Measurements from ENCODE around the gene HOXB1. TPM values are rescaled to one million over a fixed set of nuclear protein-coding genes. Genes with fewer than 3 reads are reported as not detected.

Gene HOXB1
- total RNA-seq, 3 donors from 2014 or later, result not detected

DNA sequence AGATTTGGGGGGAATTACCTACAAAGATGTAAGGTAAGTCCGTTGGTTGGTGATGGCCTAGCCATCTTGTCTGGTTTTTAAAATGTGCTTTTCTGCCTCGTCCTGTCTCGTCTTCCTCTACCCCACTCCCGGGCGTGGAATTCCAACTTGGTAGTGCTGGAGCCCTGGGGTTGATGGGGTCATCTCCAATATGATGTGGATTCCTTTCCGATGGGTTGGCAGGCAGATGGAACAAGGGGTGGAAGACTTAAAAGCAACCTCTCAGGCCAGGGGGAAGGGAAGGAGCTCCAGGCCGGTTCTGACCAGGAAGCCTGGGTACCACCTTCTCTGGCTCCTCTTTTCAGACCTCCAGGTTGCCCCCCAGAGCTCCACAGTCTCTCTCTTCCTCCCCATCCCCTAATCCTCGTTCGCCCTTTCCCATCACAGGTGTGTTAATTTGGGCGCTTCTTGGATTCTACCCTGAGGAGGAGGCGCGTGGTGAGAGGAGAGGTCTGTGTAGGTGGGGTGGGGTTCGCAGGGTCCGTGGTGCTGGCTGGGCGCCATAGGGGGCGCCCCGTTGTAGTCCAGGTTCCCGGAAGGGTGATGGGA is 19.2 kb upstream of the HOXB1 start:
- ATAC-seq, result no peak
- intact Hi-C loops (cut with DNase I, micrococcal nuclease), result no loop called here

GRCh38 chr17:48549281-48549630 is 18.4 kb upstream of the HOXB1 start:
- Histone ChIP-seq H3K36me3 (ENCODE audit: low read depth) (no peaks in the 10 kb centered on the region), H3K4me1 (ENCODE audit: low read depth) (peaks cover 13% of the 10 kb centered on the region), H3K9me3 (no peaks in the 10 kb centered on the region), H3K4me3 (no peak overlapping the region)
- TF ChIP-seq, protein P1, sequence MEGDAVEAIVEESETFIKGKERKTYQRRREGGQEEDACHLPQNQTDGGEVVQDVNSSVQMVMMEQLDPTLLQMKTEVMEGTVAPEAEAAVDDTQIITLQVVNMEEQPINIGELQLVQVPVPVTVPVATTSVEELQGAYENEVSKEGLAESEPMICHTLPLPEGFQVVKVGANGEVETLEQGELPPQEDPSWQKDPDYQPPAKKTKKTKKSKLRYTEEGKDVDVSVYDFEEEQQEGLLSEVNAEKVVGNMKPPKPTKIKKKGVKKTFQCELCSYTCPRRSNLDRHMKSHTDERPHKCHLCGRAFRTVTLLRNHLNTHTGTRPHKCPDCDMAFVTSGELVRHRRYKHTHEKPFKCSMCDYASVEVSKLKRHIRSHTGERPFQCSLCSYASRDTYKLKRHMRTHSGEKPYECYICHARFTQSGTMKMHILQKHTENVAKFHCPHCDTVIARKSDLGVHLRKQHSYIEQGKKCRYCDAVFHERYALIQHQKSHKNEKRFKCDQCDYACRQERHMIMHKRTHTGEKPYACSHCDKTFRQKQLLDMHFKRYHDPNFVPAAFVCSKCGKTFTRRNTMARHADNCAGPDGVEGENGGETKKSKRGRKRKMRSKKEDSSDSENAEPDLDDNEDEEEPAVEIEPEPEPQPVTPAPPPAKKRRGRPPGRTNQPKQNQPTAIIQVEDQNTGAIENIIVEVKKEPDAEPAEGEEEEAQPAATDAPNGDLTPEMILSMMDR (IDR thresholded peaks at IDR 0.05), result no peak
- intact Hi-C loops (cut with DNase I, micrococcal nuclease), result no loop called here
- ATAC-seq (no peak), DNase-seq (no peak)

More for the DNA sequence above, 19.2 kb upstream of the HOXB1 start:
- peaks cover 15% of the 10 kb centered on the region for H3K4me1 ChIP-seq (ENCODE audit: low read depth)
- no peaks in the 10 kb centered on the region for H3K36me3 ChIP-seq (ENCODE audit: low read depth)
- H3K9me3 ChIP-seq, result no peaks in the 10 kb centered on the region
- H3K4me3 ChIP-seq, result no peak overlapping the region
- DNase-seq, result no peak
- TF ChIP-seq, protein P1 (IDR thresholded peaks at IDR 0.05), result no peak

DNA sequence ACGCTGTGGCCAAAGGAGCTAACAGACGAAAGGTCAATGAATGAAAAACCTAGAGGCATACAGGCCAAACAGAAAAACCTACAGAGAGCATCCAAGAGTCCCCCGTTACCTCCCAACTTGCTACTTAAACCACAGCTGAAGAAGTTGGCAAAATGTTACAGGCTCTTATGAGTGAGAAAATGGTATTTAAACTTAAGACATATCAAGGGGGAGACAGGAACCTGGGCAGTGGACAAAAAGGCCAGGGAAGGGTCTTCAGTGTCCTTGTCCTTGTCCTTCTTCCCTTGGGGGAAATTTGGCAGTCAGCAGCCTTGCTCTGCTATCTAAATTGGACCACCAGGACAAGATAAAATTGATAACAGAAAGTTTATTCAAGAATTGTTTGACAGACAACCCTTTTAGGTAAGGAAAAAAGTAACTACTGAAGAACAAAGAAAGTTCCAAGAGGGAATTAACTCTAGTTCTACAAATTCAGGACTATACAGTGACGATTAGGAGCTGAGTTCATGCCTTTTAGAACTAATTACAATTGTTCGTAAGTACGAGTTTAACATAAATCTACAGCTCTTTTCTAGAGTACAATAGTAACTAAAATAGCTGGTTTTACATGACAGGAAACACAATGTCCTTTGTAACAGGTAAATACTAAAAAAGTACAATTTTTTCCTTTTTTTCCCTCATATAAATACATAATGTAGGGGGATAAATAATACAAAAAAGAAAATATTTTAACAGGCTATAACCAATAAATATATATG is 17.9 kb upstream of the HOXB1 start:
- TF ChIP-seq, protein P1 (IDR thresholded peaks at IDR 0.05), result no peak
- Histone ChIP-seq H3K9me3 (no peaks in the 10 kb centered on the region), H3K36me3 (ENCODE audit: low read depth) (no peaks in the 10 kb centered on the region), H3K4me1 (ENCODE audit: low read depth) (peaks cover 15% of the 10 kb centered on the region), H3K4me3 (no peak overlapping the region)
- ATAC-seq (no peak), DNase-seq (no peak)
- intact Hi-C loops (cut with DNase I, micrococcal nuclease), result no loop called here

DNA sequence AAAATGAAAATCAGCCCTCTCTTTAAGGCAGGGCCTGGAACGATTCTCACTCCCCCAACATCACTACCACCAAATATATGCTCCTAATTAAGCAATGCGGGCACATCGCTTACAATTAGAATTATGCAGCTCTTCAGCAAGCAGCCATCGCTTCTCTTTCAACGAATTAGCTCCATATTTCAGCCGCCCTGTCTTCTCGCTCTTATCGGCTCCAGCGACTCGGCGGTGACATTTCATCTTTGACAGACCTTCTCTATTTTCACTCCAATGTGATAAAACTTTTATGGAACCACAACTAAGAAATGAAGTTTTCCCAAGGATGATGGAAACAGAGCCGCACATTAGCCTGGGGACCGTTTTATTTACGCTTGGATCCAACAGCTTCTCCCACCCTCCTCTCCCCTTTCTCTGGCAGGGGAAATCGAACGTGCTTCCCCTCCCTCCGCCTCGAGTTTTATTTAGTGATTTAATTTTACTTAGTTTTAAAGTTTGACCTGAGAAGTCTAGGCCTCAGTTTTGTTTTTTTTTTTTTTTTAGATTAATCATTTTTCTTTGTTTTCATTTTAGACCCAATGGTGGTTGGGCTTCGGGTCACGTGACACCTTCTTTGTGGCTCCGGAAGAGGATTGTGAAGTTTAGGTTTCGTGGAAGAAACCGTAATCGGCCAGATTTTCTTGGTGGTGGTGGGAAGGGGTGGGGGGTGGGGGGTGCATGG is 17.2 kb upstream of the HOXB1 start:
- Histone ChIP-seq H3K4me3 (no peak overlapping the region), H3K36me3 (ENCODE audit: low read depth) (no peaks in the 10 kb centered on the region)

More for the DNA sequence above, 17.2 kb upstream of the HOXB1 start:
- TF ChIP-seq, protein P1 (IDR thresholded peaks at IDR 0.05), result no peak
- intact Hi-C loops (cut with DNase I, micrococcal nuclease), result no loop called here
- DNase-seq (peak in 1 of 3 donors; percentile 51), ATAC-seq (no peak)
- Histone ChIP-seq H3K4me1 (ENCODE audit: low read depth) (peaks cover 18% of the 10 kb centered on the region), H3K9me3 (no peaks in the 10 kb centered on the region)

All from mucosa of descending colon (tissue), 3 donors.